Panc1 (cell line): Measurements from ENCODE around the gene SNX24. TPM values are rescaled to one million over a fixed set of nuclear protein-coding genes. Genes with fewer than 3 reads are reported as not detected.

Experiments
- ATAC-seq: fragments of 200-7000 bp; cut with Tn5 transposase; 2 replicates; pipeline ENCODE4 v1.9.1; 2020; ENCODE audit warnings: mild to moderate bottlenecking, moderate library complexity
- BruUV-seq: library from RNA; stranded (reverse); fragments of 400-500 nt; replicated peaks from 2 replicates; lab custom pipeline; 2021; lab: Mats Ljungman, UMichigan
- CTCF ChIA-PET: fragments of 300-600 bp; sonication (Branson Sonifier 250); formaldehyde crosslinking; loops from one replicate; lab custom pipeline; 2022; ENCODE audit warnings: antibody characterized with exemption; lab: Charles Lee
- POLR2A ChIA-PET: fragments of 300-600 bp; sonication (Branson Sonifier 250); formaldehyde crosslinking; loops from one replicate; lab custom pipeline; 2022; ENCODE audit warnings: antibody characterized with exemption; lab: Charles Lee
- DNase-seq: peaks from one replicate; pipeline ENCODE4 v3.0.0-alpha.2; 2010; ENCODE audit warnings: low read depth, low spot score
- H3K27ac ChIP-seq: 2 replicates; pipeline ENCODE4 v1.5.1; 2011; ENCODE audit warnings: mild to moderate bottlenecking, low read length, inconsistent platforms
- H3K27me3 ChIP-seq: fragments of 200-500 bp; sonication (Bioruptor generic); 2 replicates; pipeline ENCODE4 v1.6.0; 2014; ENCODE audit warnings: low read length, inconsistent platforms; ENCODE audit not compliant: control insufficient read depth, insufficient read depth
- H3K36me3 ChIP-seq: fragments of 200-500 bp; sonication (Bioruptor generic); 2 replicates; pipeline ENCODE4 v1.5.1; 2014; ENCODE audit warnings: inconsistent platforms, mild to moderate bottlenecking, low read length, moderate library complexity; ENCODE audit not compliant: control insufficient read depth, insufficient read depth
- H3K4me1 ChIP-seq: 2 replicates; pipeline ENCODE4 v1.5.1; 2011; ENCODE audit warnings: inconsistent platforms, mild to moderate bottlenecking, low read length, moderate library complexity; ENCODE audit not compliant: control insufficient read depth, insufficient read depth
- H3K4me3 ChIP-seq, 2 experiments: 2 replicates each; pipeline ENCODE4 v1.5.1; 2011 to 2012; ENCODE audit warnings: low read depth in 2 of 2, low read length in 2 of 2, mild to moderate bottlenecking in 2 of 2, inconsistent platforms in 1 of 2, moderate library complexity in 1 of 2
- H3K9me3 ChIP-seq: fragments of 200-500 bp; sonication (Bioruptor generic); 2 replicates; pipeline ENCODE4 v1.5.1; 2014; ENCODE audit warnings: low read depth, mild to moderate bottlenecking, inconsistent platforms, low read length, moderate library complexity; ENCODE audit not compliant: control insufficient read depth, insufficient read depth
- POLR2AphosphoS5 ChIP-seq: IDR thresholded peaks from 2 replicates; pipeline ENCODE4 v1.6.1; 2012; ENCODE audit warnings: mild to moderate bottlenecking, low read depth, low read length, moderate library complexity
- SIN3A ChIP-seq: IDR thresholded peaks from 2 replicates; pipeline ENCODE4 v1.6.1; 2012; ENCODE audit warnings: low read depth, mild to moderate bottlenecking, low read length, moderate library complexity, borderline replicate concordance; ENCODE audit not compliant: insufficient read depth
- TCF7L2 ChIP-seq: IDR thresholded peaks from 2 replicates; pipeline ENCODE4 v1.6.1; 2011; ENCODE audit warnings: mild to moderate bottlenecking, low read depth, low read length, inconsistent platforms
- in situ Hi-C: cut with HindIII; loops from 2 replicates; pipeline ENCODE4 v1.10.0; 2016; ENCODE audit warnings: low sequenced_read_pairs, low pct_unique_long_range_greater_than_20kb
- intact Hi-C: fragments of 100-400 bp; cut with micrococcal nuclease; formaldehyde crosslinking; loops from one replicate; pipeline ENCODE4 v1.10.0; 2022; ENCODE audit not compliant: unreplicated experiment
- total RNA-seq: library from RNA; stranded (reverse); gene quantifications from one replicate; pipeline ENCODE4 v1.2.1, GENCODE V29; 2021; ENCODE audit not compliant: unreplicated experiment
- TF ChIP-seq, protein P1 (sequence below), 2 experiments: IDR thresholded peaks; 2 replicates each; pipeline ENCODE4 v1.6.1; 2011 to 2012; ENCODE audit warnings: low read depth in 2 of 2, control low read depth in 1 of 2, low read length in 1 of 2, mild to moderate bottlenecking in 1 of 2, moderate library complexity in 1 of 2; ENCODE audit not compliant: insufficient read depth in 1 of 2
- TF ChIP-seq, protein P2 (sequence below): fragments of 450-650 bp; IDR thresholded peaks from 2 replicates; pipeline ENCODE4 v1.5.1; 2017; ENCODE audit warnings: mild to moderate bottlenecking

The SNX24 gene
- total RNA-seq, 1 experiment from 2014 or later = 32.8 TPM

DNA sequence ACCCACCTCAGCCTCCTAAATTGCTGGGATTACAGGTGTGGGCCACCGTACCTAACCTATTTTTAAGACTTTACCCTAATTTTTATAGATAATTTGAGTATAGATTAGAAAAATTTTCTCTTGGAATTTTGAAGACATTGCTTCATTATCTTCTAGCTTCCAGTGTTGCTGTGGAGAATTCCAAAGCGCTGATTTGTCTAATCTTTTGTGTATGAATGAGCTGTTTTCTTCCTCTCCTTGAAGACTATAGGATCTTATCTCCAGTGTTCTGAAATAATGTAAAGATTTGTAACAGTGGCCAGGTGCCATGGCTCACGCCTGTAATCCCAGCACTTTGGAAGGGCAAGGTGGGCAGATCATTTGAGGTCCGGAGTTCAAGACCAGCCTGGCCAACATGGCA, 5.7 kb upstream of the SNX24 start:
- TF ChIP-seq TCF7L2 = no peak
- TF ChIP-seq, protein P1, sequence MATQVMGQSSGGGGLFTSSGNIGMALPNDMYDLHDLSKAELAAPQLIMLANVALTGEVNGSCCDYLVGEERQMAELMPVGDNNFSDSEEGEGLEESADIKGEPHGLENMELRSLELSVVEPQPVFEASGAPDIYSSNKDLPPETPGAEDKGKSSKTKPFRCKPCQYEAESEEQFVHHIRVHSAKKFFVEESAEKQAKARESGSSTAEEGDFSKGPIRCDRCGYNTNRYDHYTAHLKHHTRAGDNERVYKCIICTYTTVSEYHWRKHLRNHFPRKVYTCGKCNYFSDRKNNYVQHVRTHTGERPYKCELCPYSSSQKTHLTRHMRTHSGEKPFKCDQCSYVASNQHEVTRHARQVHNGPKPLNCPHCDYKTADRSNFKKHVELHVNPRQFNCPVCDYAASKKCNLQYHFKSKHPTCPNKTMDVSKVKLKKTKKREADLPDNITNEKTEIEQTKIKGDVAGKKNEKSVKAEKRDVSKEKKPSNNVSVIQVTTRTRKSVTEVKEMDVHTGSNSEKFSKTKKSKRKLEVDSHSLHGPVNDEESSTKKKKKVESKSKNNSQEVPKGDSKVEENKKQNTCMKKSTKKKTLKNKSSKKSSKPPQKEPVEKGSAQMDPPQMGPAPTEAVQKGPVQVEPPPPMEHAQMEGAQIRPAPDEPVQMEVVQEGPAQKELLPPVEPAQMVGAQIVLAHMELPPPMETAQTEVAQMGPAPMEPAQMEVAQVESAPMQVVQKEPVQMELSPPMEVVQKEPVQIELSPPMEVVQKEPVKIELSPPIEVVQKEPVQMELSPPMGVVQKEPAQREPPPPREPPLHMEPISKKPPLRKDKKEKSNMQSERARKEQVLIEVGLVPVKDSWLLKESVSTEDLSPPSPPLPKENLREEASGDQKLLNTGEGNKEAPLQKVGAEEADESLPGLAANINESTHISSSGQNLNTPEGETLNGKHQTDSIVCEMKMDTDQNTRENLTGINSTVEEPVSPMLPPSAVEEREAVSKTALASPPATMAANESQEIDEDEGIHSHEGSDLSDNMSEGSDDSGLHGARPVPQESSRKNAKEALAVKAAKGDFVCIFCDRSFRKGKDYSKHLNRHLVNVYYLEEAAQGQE (IDR thresholded peaks at IDR 0.05; ENCODE audit: insufficient read depth in 1 of 2, low read depth in 2 of 2, low read length in 1 of 2) = no peak
- peaks cover 6% of the 10 kb centered on the region for H3K4me1 ChIP-seq
- in situ Hi-C loops = no loop called here
- no peaks in the 10 kb centered on the region for H3K9me3 ChIP-seq
- no peak for DNase-seq
- CTCF ChIA-PET = no interaction called here
- H3K36me3 ChIP-seq = no peaks in the 10 kb centered on the region
- intact Hi-C loops = no loop called here
- H3K27me3 ChIP-seq = no peaks in the 10 kb centered on the region
- H3K27ac ChIP-seq = no peak overlapping the region
- no peak for ATAC-seq
- no TSS peak for BruUV-seq
- POLR2A ChIA-PET = no interaction called here
- no peak overlapping the region for H3K4me3 ChIP-seq

DNA sequence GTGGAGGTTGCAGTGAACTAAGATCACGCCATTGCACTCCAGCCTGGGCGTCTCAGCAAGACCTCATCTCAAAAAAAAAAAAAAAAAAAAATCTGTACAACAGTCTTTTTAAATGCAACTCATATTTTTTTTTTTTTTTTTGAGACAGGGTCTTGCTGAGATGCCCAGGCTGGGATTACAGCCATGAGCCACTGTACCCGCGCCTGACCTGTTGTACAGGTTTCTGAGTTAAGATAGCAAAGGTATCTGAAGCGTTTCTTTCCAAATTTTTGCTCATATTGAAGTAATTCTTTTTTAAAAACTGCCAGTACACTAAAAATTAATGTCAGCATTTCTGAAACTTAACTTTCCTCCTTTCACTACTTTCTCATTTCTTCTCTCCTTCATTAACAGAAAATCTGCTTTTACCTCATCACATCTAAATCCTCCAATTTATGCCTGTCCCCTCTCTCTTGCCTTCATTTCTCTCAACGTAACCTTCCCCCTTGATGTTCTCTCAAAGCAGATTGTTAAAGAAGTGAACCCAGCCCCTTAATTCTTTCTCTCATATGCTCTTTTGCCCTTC, 3.3 kb upstream of the SNX24 start:
- ATAC-seq (no peak), DNase-seq (no peak)
- Histone ChIP-seq H3K36me3 (no peaks in the 10 kb centered on the region), H3K27me3 (no peaks in the 10 kb centered on the region), H3K27ac (no peak overlapping the region), H3K4me1 (peaks cover 14% of the 10 kb centered on the region), H3K4me3 (no peak overlapping the region), H3K9me3 (no peaks in the 10 kb centered on the region)
- no peak for TF ChIP-seq POLR2AphosphoS5
- TF ChIP-seq TCF7L2 = no peak
- TF ChIP-seq, protein P1 (IDR thresholded peaks at IDR 0.05; ENCODE audit: insufficient read depth in 1 of 2, low read depth in 2 of 2, low read length in 1 of 2) = no peak
- TF ChIP-seq, protein P2, sequence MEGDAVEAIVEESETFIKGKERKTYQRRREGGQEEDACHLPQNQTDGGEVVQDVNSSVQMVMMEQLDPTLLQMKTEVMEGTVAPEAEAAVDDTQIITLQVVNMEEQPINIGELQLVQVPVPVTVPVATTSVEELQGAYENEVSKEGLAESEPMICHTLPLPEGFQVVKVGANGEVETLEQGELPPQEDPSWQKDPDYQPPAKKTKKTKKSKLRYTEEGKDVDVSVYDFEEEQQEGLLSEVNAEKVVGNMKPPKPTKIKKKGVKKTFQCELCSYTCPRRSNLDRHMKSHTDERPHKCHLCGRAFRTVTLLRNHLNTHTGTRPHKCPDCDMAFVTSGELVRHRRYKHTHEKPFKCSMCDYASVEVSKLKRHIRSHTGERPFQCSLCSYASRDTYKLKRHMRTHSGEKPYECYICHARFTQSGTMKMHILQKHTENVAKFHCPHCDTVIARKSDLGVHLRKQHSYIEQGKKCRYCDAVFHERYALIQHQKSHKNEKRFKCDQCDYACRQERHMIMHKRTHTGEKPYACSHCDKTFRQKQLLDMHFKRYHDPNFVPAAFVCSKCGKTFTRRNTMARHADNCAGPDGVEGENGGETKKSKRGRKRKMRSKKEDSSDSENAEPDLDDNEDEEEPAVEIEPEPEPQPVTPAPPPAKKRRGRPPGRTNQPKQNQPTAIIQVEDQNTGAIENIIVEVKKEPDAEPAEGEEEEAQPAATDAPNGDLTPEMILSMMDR = no peak
- no peak for TF ChIP-seq SIN3A
- BruUV-seq = no TSS peak
- POLR2A ChIA-PET = no interaction called here
- CTCF ChIA-PET = no interaction called here
- intact Hi-C loops = no loop called here
- in situ Hi-C loops = no loop called here
